ENCODE data around the gene CLCNKB.

CLCNKB gene

DNA sequence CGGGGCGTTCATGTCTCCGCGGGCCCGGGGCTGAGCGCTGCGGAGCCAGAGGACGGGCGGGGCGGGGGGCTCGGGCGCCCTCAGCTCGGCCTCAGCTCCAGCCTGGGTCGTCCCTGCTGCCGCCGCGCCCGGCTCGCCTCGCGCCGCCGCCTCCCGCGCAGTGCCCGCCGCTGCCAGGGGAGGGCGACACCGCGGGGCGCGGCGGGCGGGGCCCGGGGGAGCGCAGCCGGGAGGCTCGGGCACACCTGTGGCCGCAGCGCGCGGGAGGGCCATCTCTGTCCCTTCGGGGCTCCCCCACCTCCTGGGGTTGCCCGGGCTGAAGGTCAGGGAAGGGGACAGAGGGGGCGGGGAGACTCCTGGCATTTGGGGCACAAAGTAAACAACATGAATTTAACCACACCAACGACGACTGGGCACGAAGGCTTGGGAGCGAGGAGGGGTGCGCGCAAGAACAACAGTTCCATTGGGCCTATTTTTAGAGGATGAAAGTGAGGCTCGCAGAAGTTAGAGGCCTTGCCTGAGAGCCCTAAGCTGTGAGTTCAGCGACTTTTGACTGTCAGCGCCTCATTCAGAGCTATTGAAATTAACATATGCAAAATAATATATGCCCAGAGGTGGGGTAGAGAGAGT is 30.0 kb downstream of the CLCNKB start, which contains the start of gene FAM131C:
Gene FAM131C (minus strand): TSS at position 162 of the 630 bp plus-strand sequence. CDS start 209 bp downstream, outside the sequence.
- DNase-seq (ENCODE audit: low read depth in 3 of 3, low spot score in 1 of 3): peak in 1 of 3 donors; percentile 28

DNA sequence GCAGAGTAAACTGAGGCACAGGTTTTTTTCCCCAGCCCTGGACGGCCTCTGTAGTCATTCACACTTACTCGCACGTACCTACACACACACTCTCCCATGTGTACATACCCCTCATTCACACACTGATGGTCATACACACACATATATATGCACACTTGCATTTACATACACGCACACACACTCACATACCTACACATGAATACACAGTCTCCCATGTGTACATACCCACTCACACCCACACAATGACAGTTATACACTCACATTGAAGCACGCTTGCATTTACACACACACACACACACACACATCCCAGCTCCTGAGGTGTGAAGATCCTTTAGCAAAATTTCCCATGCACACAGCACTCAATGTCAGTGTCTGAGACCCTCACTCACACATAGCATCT is 30.6 kb downstream of the CLCNKB start:
- no peak for DNase-seq (ENCODE audit: low read depth in 3 of 3, low spot score in 1 of 3)

DNA sequence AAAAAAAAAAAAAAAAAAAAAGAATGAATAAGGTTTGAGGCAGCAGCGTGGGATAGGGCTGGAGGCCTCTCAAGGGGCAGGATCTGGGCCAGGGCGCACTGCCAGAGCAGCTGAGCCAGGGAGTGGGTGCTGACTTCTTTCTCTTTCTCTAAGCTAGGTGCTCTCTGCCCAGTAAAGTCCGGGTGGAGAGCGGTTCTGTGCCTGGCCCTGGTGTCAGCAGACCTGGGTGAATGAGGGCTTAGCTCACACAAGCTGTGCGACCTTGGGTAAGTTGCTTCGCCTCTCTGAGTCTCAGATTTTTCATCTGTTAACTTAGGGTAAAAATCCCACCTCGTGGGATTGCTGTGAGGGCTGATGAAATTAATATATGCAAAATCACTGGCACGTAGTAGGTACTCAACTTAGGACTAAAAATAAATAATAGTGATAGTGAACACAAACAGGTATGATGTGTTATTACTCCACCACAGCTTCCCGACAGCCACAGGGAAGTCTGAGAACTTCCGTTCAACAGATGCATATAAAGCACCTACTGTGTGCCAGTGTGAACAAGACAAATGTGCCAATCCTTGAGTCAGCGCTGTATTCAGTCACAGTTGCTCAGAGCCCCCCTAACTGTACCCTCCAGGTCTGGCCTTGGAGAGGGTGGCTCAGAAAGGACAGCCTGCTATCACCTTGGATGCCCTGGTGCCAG is 31.9 kb downstream of the CLCNKB start:
- no peak for DNase-seq (ENCODE audit: low read depth in 3 of 3, low spot score in 1 of 3)

DNA sequence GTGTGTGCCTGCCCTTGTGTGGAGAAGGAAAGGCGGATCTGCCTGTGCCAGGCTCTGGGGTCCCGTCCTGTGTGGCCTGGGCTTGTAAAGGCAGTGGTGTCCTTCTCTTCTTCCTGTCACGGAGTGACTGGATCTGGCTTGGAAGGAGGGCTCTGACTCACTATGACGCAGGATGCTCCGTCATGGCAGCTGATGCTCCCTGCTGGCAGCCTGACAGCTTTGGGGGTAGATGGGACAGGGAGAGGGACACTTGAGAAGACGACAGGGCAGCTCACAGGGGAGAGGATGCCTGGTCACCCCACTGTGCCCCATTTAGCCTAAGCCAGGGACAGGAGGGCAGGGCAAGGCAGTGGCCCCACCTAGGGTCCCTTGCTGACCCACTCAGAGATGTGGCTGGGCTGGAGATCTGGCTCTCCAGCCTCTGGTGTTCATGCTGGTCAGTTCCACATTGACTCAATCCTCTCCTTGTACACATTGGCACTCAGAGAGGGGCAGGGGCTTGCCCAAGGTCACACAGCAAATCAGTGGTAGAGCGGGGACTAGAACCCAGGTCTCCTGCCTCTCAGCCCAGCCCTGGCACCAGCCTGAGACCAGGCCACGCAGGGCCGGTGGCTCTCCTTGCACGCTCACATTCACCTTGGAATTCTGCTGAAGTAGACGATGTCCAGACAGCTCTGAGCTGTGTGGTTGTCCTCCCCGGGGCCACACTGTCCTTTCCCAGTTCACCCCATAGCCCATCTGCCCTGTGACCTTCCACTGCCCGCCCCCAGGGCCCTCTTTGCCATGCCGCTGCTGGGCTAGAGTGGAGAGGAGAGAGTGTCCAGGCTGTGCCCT is 32.7 kb downstream of the CLCNKB start:
- DNase-seq (ENCODE audit: low read depth in 3 of 3, low spot score in 1 of 3): no peak

DNA sequence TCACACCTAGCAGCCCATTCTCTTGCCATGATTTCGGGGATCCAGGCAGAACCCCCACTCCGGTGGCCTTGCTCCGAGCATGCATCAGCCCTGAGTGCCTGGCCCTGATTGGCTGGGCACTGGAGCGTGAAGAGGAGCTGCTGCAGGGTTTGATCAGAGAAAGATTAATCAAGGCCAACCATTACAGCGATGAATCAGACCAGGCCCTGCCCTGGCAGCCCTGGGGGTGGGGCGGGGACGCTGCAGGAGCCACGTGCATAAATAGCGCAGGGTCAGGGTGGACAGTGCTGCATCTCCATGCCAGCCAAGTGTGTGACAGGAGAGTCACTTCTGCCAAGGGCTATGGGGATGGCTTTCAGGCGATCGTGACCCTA is 33.3 kb downstream of the CLCNKB start:
- no peak for DNase-seq (ENCODE audit: low read depth in 3 of 3, low spot score in 1 of 3)

DNA sequence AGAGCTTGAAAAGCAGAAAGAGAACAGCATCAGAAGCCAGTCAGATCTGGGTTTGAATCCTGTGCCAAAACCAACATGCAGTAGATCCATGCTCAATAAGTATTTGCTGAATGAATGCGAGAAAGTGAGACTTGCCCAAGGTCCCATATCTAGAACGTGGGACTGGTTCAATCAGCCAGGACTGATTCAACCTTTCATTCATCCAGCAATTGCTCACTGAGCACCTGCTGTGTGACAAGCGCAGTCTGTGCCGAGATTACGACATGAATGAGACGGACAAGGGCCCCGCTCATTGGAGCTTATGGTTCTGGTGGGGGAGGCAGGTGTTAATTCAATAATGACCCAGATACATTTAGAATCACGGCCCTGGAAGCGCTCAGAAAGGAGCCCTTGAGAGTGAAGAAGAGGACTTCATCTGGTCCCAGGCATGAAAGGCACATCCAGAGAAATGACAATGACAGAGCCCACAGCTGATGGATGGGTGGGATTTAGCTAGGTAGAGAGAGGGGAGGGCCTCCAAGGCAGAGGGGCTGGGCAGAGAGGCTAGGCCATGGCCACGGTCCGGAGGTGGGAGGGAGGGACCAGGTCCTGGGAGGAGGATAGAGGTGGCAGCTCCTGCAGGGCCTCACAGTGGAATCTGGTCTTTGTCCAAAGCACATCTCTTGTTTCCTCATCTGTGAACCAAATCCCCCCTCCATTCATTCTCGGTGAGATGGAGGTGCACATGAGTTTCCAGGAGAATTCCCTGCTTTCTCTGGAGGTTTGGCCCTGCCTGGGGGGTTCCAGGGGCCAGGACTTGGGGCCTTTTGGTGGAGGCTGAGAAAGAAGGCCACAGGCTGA is 34.0 kb downstream of the CLCNKB start:
- DNase-seq (ENCODE audit: low read depth in 3 of 3, low spot score in 1 of 3): no peak

DNA sequence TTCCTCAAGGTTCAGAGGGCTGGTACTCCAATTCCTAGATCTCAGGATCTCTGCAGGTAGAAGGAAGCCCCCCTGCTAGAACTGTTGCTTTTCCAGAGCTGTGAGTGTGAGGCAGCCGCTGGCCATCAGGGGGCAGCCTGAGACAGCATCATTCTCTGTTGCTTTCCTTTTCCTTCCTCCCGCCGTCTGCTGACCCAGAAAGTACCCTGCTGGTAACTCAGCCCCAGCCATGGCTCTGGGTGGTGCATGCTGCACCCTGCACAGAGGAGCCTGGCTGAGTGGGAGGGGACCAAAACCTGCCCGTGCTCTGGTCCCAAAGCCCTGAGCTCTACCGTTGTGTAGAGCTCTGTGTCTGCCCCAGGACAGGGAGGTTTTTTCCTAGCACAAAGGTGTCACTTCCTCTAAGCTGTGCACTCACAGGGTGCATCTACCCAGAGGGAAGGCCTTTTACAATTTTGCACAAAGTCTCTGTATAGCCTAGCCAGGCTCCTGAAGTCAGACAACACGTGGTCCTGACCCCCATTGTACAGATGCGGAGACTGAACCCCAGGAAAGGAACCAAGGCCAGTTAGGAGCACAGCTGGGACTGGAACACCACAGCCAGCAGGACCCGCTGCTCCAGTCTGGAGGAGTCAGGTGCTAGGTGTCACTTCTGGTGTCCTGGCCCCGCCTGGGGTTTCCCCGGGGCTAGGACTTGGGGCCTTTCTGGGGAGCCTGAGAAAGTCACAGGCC is 35.5 kb downstream of the CLCNKB start:
- peak; percentile 19 to 62 (median 52) for DNase-seq (ENCODE audit: low read depth in 3 of 3, low spot score in 1 of 3)

DNA sequence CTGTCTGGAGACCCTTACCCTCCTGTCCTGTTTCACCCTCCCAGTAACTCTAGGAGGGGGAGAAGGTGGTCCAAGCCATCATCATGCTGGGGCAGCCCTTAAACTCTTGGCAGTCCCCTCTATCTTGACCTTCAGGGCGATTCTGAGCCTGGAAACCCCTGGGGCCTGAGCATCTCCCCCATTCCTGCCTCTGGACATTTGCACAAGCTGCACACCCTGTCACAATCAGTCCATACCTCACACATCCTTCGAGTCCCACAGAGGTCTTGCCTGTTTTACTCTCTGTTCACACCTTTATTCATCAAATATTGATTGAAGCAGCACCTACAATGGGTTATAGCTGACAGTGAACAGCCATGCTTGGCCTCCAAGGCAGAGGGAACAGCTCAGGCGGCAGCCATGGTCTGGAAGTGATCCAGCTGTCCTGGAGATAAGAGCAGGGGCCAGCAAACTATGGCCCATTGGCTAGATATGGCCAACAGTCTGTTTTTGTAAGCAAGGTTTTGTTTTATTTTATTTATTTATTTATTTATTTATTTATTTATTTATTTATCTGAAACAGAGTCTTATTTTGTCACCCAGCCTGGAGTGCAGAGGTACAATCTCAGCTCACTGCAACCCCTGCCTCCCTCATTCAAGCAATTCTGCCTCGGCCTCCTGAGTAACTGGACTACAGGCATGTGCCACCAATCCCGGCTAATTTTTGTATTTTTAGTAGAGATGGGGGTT is 37.0 kb downstream of the CLCNKB start:
- DNase-seq (ENCODE audit: low read depth in 3 of 3, low spot score in 1 of 3): no peak

DNA sequence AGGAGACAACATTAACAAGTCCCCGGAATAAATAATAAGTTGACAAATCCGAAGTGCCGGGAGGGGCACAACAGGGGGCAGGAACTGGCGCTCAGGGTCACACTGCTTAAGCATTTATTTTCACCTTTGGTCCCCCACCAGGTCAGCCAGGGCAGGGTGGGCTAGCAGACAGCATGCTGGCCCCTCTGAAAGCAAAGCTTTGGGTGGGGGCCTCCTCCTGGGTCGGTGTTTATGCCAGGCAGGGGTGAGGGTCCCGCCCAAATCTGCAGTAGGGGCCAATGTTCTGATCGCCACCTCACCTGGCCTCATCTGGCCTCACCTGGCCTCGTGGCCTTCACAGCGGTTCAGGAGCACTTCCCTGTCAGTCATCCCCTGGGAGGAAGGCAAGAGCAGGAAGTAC is 38.1 kb downstream of the CLCNKB start:
- DNase-seq (ENCODE audit: low read depth in 3 of 3, low spot score in 1 of 3): no peak

DNA sequence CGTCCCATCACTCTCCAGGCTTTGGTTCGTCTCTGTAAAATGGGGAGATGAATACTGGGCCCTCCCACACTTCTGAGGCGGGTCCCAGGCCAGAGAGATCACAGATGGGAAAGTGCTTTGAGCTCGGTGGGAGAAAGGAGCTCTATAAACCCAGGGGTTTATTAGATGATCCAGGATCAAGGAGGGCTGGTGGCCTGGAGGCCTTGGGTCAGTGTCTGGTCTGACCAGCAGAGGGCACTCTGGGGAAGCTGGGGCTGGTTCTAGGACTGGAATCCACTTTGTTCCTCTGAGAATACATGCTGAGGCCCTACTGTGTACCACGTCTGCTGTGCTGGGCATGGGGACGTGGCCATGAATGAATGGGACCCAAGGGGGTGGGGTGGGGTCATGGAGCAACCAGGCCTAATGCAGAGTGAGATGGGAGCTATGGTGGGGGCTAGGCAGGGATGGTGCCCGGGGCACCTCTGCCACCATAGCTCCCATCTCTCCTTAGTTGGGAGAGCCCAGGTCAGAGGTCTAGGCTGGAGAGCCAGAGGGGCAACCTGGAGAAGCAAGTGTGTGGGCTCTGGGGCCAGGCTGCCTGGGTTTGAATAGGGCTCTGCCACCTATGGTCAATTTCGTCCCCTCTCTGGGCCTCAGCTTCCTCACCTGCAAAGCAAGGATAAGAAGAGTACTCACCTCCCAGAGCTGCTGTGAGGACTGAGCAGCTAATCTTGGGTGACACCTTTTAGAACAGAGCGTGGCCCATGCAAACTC is 38.9 kb downstream of the CLCNKB start:
- DNase-seq (ENCODE audit: low read depth in 3 of 3, low spot score in 1 of 3): peak in 2 of 3 donors; percentile 31 to 48

DNA sequence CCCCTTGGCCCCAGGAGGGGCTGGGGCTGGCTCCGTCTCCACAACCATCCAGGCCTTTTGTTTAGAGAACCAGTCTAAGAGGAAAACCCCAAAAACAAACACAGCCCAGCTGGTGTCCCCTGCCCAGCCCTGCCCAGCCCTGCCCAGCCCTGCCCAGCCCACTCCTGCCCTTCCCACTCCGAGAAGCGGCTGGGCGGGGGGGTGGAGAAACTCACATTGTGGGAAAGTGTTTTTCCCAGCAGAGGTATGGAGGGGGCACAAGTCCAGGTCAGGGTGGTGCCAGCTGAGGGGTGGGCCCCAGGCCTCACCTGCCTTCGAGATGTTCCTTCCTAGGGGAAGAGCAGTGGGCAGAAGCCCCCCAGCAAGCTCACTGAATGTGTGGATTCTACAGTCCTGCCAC is 39.9 kb downstream of the CLCNKB start:
- DNase-seq (ENCODE audit: low read depth in 3 of 3, low spot score in 1 of 3): no peak

DNA sequence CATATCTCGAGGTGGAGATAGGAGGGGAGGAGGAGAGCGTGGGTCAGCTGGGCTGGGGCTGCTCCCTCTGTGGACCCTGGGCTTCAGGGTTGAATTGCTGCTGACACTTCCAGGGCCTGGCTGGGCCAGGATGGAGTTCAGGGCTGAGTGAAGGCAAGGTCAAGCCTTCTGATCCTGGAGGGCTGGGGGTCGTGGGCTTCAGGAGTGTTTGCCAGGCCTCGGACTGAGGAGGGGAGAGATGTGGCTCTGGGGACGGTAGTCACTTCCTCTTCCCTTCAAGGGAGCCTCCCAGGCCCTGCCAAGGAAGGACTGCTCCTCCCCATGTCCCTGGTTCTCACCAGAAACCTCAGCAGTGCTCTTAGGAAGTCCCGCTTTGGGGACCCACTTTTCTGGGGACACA is 41.9 kb downstream of the CLCNKB start:
- no peak for DNase-seq (ENCODE audit: low read depth in 3 of 3, low spot score in 1 of 3)

DNA sequence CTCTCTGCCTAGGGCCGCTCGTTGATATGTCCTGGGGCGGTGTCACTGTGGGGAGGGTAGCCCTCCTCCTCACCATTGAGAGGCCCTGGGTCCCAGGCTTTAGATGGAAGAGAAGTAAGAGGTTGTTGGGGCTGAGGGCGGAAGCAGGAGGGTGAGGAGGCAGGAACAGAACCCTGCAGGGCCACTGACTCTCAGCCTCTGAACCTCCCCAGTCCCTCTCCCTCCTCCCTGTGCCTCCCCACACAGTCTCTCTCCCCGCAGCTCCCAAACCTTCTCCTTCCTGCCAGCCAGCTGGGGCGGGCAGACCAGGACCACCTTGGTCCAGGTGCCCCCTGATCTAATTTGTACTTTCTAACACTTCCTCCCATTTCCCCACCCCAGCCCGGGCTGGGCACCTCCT is 44.2 kb downstream of the CLCNKB start:
- no peak for DNase-seq (ENCODE audit: low read depth in 3 of 3, low spot score in 1 of 3)

DNA sequence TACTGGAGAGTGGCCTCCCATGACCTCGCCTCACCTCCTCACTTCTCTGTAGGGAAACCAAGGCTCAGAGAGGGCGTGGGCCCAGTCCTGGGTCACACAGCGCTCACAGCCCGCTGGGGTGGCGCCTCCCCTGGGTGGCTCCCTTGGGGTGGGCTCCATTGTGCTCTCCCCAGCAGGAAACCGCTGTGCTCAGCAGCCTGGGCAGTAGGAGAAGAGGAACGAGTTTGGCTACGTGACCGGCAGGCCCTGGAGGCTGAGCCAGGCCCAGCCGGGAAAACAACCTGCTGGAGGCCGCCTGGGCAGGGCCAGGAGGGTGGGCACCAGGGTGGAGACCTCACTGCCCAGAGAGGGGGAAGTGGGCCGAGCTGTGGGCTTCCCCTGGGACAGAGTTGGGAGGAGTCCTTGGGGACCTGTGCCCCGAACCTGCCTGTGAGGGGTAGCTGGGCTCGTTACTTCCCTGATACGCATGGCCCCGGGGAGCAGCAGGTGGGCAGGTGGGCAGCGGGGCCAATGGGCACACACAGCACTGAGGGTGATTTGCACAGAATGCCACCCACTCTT is 44.8 kb downstream of the CLCNKB start:
- DNase-seq (ENCODE audit: low read depth in 3 of 3, low spot score in 1 of 3): no peak

DNA sequence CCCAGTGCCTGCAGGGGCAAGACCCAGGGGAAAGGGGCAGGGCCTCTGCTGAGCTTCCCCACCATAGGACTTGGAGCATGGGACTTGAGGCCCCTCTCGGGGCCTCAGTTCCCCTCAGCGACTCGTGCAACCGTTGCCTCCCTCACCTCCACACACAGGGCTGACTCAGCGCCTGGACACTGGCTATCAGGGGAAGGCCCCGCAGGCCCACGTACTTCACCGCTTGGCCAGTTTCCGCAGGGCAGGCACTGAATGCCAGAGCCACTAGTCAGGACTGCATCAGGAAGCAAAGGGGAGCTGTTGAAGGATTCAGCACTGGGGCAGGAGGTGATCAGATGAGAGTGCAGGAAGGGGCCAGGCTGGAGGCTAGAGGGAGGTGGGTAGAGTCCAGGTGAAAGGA is 45.4 kb downstream of the CLCNKB start:
- DNase-seq (ENCODE audit: low read depth in 3 of 3, low spot score in 1 of 3): no peak

DNA sequence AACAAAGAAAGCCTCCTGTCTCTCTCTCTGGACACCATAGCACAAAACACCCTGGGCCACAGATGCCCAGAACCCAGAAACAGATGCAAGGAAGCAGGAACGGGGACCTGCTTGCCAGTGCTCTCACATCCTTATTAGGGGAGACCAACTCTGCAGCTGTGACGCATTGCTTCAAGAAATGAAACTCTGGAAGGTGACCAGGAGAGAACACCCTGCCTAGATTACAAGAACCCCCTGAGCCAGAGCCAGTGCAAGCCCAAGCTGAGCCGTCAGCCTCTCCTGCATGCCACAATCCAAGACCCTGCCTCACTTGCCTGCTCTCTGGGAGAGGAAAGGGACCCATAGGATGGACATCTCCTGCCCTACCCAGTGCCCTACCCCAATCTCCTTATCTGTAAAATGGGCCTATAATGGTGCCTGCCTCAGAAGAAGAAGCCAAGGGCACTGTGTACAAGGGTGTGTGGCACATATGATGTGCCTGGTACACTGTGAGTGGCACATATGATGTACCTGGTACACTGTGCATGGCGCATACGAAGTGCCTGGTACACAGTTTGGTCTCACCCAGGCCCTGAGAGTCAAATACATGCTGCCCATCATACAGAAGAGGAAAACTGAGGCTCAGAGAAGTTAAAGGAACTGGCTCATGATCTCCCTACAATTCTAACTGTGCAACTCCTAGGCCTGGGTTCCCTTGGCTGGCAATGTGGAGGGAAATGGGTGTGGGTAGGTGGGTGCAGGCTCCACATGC is 46.7 kb downstream of the CLCNKB start:
- no peak for DNase-seq (ENCODE audit: low read depth in 3 of 3, low spot score in 1 of 3)

DNA sequence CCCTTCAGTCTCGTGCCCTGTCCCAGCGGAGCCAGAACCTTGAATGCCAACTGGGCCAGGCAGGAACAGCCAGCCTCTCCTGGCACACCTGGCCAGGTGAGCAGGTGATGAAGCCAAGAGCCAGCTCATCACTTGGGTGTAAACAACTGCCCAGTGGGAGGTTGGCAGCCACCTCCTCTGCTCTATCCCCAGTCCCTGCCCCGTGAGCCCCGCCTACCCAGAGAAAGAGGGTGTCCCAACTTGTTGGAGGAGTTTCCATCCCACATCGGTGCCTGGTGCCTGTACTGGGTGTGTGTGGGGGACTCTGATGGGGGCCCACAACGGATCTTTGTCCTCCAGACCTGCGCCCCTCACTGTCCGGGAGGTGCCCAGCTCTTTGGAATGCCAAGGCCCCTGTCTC is 47.7 kb downstream of the CLCNKB start:
- DNase-seq (ENCODE audit: low read depth in 3 of 3, low spot score in 1 of 3): no peak

All from stimulated activated CD4-positive, alpha-beta T cell treated with anti-CD3 and anti-CD28 coated beads, TNF-alpha, amount 100 ng/mL, for 1 hour (primary cell).